GM03348 (cell line): Measurements from ENCODE around the gene NRXN2.

Source experiments
- DNase-seq: peaks from one replicate; pipeline ENCODE4 v3.0.0; 2012; ENCODE audit warnings: low spot score

The NRXN2 gene

GRCh38 chr11:64588701-64589100 is 134.3 kb downstream of the NRXN2 start:
- no peak for DNase-seq

DNA sequence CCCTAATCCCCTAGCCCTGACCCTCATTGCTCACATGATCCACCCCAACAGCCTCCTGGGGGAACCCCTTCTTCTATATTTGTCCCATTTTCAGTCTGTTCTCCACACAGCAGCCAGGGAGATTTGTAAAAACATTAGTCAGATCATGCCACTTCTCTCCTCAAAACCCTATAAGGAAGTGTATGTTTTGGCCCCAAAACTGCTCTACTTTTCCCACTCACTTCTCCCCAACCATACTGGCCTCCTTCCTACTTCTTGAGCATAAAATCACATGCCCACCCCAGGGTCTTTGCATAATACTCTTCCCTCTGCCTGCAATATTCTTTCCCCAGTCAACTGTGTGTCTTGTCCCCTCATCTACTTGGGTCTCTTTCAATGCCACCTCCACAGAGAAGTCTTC is 136.6 kb downstream of the NRXN2 start:
- no peak for DNase-seq

DNA sequence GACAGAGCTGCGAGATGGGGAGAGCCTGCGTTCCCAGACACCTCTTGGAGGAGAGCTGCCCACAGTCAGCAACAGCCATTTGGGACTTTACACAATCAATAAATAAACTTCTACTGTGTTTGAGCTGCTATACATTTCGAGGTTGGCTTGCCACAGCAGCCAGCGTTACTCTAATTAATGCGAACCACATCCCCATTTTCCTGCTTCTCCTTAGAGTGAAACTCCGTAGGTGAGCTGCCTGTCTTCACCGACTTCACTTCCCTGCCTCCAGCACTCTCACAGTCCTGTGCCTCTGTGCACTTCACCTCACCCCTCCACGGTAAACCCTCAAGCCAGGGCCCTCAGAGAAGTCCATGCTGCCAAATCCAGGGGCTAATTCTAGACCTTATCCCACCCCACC is 137.8 kb downstream of the NRXN2 start:
- DNase-seq, result no peak

GRCh38 chr11:64583296-64584262 is 139.4 kb downstream of the NRXN2 start:
- peak; percentile 61 for DNase-seq

- DNase-seq, result no peak
Observed at GRCh38 chr11:64582885-64583284, 140.1 kb downstream of the NRXN2 start.

DNA sequence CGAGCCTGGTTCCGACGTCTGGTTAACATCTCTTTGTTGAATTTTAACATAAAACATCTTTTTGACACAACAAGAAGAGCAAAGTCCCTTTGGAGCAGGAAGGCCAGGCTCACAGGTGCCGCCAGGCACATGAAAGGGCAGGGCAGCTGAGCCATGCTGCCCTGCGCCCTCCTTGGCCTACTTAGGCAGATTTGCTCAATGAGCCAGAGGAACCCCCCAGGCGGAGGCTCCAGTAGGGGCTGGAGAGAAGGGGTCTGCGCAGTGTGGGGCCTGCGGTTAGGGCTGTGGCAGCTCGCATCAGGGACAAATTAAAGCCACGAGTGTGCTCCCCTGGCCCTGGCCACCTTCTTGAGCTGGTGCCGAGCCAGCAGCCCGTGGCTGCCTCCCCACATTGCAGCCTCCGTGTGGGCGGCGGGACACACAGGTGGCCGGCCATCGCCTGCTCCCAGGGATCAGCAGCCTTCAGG is 141.9 kb downstream of the NRXN2 start:
- no peak for DNase-seq

DNA sequence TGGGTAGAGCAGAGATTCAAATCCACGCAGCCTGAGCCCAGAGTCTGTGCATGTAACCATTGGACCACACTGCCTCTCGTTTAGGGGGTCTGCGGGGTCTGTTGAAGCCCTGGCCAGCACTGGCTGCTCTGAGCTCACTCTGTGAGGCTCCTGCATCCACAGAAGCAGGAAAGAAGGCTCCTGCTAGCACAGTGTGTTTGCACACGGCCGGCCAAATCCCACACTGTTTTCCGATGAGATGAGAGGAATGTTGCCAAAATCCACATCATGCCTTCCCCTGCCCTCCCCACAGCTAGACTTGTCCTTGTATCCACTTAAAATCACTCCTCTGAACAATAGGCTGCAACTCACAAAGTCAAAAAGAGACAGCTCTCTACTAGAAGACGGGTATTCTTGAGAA is 142.6 kb downstream of the NRXN2 start:
- no peak for DNase-seq

DNA sequence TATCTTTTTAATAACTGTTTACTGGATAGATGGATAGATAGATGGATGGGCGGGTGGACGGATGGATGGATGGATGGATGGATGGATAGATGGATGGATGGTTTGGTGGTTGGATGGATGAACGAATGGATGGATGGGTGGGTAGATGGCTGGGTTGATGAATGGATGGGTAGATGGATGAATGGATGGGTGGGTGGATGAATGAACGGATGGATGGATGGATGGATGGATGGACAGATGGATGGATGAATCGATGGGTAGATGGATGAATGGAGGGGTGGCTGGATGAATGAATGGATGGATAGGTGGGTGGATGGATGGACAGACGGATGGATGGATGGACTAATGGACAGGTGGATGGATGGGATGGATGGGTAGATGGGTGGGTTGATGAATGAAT is 145.8 kb downstream of the NRXN2 start:
- no peak for DNase-seq

GRCh38 chr11:64572143-64572542 is 150.9 kb downstream of the NRXN2 start:
- DNase-seq, result no peak

DNA sequence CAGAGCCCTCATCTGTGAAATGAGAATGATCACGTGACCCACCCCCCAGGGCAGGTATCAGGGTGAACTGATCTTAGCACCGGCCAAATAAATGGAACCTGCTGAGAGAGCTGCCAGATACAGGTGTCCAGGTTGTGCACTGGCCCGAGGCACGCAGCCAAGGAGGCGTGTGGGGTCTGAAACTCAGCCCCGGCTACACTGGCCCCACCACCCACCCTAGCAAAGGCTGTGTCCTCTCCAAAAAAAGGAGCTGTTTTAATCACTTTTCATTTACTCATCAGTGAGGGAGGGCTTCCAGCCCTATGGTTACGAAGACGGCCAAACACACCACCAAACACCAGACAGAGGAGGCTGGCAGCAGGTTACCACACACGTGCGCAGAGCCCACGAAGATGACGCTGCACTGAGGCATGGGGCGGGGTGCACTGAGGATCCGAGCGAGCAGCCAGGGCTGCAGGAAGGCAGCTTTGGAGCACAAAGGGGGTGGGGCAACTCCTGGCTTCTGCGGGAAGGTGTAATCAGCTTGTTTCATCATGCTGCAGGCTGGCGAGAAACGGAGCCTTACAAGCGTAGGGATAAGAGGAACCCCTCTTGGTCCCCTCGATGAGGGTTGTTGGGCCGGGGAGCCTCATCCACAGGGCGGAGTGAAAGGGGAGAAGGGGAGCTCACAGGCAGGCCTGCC is 151.4 kb downstream of the NRXN2 start:
- DNase-seq, result no peak

DNA sequence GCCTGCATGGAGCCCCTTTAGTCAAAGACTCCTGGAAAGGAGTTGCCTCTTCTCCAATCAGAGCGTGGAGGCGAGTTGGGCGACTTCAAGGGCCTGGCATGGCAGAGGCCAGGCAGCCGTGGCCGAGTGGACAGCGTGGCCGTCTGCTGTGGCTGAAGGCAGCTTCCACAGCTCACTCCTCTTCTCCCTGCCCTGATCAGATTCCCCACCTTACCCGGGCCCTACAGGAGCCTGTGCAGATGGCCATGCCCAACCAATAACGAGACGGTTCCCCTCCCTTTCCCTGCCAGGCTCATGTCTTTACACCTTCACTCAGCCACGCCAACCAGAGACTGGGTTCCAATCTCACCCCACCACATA is 152.0 kb downstream of the NRXN2 start:
- DNase-seq, result no peak

DNA sequence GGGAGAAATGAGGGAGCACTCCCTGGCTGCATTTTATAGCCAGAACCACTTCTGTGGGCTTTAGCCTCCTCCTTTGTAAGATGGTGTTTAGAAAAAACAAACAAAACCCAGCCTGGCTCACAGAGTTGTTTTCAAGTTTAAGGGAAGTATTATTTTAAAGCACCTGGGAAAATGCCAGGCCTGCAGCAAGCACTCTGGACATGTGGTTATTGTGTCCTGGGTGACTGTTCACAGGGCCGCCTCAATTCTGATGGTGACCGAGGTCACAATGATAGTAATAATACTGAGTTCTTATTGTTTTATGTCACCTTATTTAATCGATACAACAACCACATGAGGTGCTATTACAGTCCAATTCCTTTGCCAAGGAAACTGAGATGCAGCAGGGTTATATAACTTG is 152.7 kb downstream of the NRXN2 start:
- DNase-seq, result no peak

DNA sequence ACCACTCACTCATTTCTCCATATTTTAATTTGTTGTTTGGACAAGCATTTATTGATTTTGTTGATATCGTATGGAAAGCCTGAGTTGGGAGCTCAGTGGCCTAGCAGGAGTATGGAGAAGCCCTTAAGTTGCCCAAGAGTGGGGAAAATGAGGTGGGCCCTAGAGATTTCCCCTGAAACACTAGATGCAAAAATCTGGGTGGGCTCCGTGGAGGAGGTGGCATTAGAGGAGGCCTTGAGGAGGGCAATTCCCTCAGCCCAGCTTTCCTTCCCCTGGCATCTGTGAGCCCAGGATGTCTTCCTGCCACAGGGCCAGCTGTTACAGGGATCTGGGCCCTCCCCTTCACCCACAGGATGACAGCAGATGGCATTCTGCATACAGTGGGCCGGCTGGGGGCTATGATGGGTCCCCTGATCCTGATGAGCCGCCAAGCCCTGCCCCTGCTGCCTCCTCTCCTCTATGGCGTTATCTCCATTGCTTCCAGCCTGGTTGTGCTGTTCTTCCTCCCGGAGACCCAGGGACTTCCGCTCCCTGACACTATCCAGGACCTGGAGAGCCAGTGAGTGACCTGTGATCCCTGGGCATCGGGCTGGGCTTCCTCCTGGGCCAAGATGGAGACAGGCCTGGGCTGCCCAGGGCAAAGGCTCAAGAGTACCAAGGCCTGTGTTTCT is 153.6 kb downstream of the NRXN2 start:
- DNase-seq, result no peak

DNA sequence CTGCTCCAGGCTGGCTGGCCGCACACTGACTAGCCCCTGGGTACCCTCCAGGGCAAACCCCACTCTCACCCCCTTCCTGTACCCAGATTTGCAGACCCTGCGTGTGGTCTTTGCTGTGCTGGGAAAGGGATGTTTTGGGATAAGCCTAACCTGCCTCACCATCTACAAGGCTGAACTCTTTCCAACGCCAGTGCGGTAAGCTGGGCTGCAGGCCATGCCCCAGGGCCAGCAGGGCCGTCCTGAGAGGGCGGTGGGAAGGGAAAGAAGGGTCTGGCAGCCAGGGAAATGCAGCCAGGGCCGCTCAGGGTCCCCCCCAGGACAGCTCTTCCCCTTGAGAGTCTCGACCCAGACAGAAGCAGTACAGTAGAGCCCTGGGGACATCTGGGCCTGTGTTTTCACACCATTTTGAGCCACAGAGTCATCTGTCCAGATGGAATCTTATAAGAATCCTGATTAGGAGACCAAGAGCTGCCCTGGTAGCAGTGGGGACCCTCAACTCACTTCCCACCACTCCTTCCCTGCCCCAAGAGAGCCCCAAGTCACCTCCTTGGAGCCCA is 154.3 kb downstream of the NRXN2 start:
- DNase-seq, result no peak

- no peak for DNase-seq
Observed at GRCh38 chr11:64568041-64568571, 154.9 kb downstream of the NRXN2 start.

- no peak for DNase-seq
Observed at GRCh38 chr11:64566915-64567891, 155.8 kb downstream of the NRXN2 start.

DNA sequence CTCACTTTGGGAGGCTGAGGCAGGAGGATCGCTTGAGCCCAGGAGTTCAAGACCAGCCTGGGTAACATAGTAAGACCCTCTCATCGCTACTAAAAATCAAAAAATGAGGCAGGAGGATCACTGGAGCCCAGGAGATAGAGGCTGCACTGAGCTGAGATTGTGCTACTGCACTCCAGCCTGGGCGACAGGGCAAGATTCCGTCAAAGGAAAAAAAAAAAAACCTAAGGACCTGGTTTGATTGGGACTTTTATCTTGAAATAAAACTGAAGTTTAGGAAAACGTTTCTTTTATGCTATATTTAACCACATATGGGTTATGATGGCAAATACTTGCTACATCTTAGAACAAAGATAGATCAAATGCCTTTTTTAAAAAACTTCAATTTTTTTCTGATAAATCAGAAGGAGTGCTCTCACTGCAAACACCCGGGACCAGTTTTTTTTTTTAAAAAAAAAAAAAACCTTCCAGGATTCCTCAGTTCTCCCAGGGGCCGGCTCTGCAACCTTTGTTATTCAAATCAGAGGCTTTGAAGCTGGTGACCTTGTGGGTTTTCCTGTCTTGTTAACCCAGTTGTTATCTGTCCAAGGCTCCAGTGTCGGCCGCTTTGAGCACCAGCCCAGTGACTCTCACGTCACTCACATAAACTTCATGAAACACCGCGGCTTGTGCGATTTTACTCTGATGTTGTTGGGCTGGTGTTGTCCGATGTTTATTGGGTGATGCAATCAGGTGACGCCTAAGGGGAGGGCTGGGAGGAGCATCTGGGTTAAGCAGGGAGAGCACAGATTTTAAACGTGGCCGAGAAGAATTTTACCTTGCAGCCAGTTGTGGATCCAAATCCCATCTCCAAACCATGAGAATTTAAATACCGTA is 156.7 kb downstream of the NRXN2 start:
- DNase-seq, result peak; percentile 85

GRCh38 chr11:64564947-64565889 is 157.8 kb downstream of the NRXN2 start:
- DNase-seq, result no peak

DNA sequence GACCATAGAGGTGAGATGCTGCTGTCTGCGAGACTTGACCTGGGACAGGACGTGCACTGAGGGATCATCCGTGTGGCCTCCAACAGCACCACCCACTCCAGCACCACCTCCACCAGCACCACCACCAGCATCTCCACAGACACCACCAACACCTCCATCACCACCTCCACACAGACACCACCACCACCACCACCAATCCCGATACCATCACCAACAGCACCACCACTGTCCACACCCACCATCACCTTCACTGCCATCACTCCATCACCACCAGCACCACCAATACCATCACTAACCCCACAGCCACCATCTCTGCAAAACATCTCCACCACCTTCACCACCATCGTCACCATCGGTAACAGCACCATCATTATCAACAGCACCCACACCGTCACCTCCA is 158.6 kb downstream of the NRXN2 start:
- no peak for DNase-seq
